NOMO-1 (cell line): ENCODE results near the gene KLHL9.
"Not testable (repeated sequence)": the region's sequence is repeated elsewhere in the genome, so short reads cannot be mapped to it uniquely, and the experiment has no call there.

Experiments used
- DNase-seq, 2 experiments: peaks; one replicate each; lab custom pipeline; 2025; ENCODE audit not compliant: unreplicated experiment in 2 of 2; lab: John Stamatoyannopoulos, UW

Gene KLHL9, protein sequence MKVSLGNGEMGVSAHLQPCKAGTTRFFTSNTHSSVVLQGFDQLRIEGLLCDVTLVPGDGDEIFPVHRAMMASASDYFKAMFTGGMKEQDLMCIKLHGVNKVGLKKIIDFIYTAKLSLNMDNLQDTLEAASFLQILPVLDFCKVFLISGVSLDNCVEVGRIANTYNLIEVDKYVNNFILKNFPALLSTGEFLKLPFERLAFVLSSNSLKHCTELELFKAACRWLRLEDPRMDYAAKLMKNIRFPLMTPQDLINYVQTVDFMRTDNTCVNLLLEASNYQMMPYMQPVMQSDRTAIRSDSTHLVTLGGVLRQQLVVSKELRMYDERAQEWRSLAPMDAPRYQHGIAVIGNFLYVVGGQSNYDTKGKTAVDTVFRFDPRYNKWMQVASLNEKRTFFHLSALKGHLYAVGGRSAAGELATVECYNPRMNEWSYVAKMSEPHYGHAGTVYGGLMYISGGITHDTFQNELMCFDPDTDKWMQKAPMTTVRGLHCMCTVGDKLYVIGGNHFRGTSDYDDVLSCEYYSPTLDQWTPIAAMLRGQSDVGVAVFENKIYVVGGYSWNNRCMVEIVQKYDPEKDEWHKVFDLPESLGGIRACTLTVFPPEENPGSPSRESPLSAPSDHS

GRCh38 chr9:21334701-21335632, at the start of gene KLHL9:
Gene KLHL9 (minus strand): TSS chr9:21335404. CDS start chr9:21334859, 545 bp downstream.
- no peak for DNase-seq

GRCh38 chr9:21383627-21384026, 48.4 kb upstream of the KLHL9 start:
- DNase-seq: no peak

DNA sequence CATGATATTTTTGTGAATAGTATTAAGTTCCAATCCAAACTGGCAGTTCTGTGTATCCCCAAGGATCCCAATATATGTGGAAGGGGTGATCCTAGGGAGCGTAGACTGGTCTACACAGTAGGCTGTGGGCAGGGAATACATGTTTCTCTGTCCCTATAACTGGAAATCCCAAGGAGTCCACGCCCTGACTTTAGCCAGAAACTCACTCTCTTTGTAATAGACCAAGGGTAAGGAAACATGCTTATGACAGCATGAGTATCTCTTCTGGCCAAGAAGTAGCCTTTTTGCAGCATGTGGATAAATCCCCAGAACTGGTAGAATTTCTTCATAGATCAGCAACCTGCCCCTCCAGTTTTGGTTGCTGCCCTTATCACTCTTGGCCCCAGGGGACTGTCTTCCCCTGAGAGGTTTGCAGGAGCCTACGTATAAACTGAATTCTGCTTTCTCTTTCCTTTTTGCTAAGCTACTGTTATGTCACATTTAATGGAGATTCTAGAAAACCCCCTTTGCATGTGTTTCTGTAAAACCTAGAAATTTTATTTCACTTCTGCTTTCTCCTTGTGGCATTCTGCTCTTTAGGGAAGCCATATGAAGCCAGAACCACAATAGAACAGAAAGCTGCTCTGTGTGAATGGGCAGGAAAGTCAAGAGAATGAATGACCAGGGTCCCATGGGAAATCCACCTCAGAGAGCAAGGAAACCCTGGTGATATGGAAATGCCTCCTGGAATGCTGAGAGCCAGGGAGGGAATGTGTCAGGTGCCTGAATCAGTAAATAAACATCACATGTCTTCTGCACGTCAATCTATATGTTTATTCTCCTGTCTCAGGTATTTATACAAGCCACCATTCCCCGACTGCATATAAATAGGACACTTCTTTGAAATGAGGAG, 46.5 kb upstream of the KLHL9 start:
- DNase-seq: no peak

- not testable (repeated sequence) for DNase-seq
Observed at GRCh38 chr9:21371467-21371866, 36.3 kb upstream of the KLHL9 start.

DNA sequence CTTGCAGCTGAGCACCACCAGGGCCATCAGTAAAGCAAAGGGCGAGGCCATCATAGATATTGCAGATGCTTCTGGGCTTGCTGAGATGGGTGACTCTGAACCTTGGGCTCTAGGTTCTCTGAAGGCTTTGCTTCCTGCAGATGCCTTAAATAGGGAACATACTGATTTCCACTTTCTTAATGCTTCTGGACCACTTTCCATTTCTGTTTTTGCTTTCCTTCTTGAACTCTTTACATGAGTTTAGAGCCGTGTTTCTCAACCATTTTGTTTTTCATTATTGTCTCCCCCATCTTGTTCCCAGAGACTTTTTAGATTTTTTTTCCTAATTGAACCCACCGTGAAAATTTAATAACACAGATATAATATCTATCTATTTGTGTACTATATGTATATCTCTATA, 32.8 kb upstream of the KLHL9 start, which contains the start of gene IFNA13:
TSS of gene IFNA13 (minus strand) at position 101 of the 400 bp plus-strand sequence. CDS start at position 54, 47 bp downstream.
- no peak for DNase-seq

DNA sequence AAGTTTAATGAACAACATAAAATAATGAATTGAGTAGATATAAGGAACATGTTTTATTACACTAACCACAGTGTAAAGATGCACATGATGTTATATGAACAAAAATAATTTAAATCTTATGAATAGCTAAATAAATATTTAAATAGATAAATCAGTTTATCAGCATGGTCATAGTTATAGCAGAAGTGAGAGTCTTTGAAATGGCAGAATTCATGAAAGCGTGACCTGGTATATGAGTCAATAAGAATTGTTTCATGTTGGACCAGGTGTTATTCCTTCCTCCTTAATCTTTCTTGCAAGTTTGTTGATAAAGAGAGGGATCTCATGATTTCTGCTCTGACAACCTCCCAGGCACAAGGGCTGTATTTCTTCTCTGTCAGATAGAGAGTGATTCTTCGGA, 32.0 kb upstream of the KLHL9 start:
- not testable (repeated sequence) for DNase-seq

DNA sequence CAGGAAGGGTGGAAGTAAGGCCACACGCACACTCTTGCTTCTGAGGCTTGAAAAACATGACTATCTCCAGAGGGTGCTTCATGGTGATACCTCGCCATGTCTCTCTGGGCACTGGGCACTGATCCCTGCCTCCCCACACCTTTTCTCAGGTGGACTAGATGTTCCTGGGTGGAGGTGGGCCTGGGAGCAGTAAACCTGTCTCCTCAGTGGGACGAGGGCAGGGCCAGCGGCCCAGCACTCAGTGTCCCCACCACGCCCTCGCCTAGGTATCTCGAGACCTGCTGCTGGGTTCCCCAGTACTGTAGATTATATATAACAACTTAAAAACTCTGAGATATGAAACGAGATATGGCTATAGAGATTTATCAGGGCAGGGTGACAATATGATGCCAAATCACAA, 27.1 kb upstream of the KLHL9 start:
- no peak for DNase-seq

DNA sequence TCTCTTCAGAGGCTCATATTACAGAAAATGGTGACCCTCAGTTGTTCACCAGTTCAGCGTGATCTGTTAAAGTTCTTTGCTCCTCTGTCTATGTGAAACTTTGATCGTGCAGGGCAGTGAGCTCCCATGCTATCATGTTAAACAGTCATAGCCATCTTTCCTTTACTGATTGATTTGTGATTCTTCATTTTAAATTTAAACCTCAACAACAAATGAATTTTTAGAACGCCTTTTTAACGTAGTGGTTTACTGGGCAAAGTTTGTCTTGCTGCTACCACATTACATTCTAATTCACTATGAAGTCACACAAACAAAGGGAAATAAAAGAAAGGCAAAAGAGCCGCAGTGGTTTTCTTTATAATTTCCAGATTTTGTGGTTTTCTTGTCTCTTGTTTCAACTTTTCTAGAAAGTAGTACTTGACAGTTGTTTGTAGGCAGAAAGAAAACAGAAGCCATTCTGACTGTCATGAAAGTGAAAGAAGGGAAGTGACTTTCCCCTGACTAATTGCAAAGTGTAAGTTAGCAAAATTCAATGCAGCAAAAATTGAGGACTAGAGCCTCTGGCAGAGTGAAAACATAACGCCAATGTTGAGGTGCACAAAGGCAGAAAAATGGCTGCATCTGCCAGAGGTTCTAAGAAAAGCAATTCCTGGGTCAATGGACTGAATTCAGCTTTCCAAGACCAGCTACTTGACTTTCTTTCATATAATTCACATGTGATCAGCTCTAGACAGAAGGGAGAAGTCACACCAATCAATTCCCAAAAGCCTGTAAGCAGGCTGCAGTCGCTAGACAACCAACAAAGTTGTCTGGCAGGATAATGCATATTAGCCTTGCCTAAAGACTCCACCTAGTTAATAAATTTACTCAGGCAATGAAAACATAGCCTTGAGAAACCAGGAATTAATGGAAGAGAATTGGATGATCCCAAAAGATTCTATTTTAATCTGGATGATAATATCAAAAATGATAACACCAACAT, 22.6 kb upstream of the KLHL9 start:
- DNase-seq: no peak

DNA sequence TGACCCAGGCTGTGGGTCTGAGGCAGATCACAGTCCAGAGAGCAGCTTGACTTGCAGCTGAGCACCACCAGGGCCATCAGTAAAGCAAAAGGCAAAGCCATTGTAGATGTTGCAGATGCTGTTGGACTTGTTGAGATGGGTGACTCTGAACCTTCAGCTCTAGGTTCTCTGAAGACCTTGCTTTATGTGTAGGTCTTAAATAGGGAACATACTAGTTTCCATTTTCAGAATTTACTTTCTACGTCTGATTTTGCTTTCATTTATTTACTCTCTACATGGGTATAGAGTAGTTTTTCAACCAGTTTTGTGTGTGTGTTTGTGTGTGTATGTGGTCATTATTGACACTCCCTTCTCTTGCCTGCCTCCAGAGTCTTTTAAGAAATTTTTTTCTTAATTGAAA, 15.6 kb upstream of the KLHL9 start, which contains the start of gene IFNA6:
TSS of gene IFNA6 (minus strand) at position 101 of the 400 bp plus-strand sequence. CDS start at position 101, 0 bp downstream.
- no peak for DNase-seq

DNA sequence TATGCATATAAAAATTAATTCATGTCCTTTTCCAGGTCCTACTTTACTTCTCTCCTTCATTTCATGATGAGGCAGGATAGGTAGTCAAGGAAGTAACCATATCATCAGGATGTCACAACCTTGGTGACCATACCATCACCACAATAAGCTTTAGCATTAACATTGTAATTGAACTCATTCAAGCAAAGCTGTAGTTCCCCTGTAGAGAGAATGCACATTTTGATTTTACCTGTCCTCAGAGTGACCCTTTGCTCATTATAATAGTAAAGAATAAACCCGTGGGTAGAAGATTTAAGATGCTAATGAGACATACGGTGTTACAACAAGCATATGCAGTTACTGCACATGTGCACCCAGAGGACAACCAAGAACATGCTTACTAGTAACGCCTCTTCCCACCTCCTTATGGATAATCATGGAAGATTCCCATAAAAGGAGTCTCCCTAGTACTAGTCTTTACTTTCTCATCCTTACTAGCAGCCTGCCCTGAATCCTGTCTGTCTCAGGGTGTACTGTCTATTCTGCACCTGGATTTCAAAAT, 13.3 kb upstream of the KLHL9 start:
- DNase-seq: no peak

DNA sequence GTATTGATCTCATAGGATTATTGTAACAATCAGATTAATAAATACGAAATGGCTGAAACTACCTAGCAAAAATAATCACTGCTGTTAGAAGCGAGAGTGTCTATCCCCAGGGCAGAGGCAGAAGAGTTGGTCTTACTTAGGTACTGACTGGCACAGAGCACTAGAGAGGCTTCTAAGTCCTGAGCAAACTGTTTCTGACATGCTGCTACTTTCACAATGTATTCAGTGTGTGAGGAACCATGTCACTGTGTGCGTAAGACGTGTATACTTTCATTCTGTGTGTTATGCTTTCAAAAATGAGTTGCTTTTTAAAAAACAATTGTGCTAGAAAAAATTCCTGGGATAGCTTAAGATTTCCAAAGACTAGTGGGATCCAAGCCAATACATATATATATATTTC, 5.5 kb upstream of the KLHL9 start:
- DNase-seq: no peak

DNA sequence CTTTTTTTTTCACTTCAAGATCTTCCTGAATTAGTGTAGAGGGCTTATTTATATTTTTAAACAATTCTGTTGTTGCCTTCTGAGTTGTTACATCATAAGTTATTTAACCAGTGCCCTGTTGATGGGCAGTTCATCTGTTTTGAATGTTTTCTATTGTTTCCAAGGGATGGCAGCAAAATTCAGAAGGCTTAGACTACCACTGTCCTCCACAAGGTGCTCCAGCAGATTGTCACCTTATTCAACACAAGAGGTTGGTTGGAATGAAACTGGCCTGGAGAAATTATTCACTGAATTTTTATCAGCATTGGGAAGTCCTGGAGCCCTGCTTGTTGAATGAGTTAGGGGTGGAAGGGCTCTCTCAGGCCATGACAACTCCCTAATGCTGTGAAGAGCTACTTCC, 1.3 kb upstream of the KLHL9 start:
- DNase-seq: no peak

DNA sequence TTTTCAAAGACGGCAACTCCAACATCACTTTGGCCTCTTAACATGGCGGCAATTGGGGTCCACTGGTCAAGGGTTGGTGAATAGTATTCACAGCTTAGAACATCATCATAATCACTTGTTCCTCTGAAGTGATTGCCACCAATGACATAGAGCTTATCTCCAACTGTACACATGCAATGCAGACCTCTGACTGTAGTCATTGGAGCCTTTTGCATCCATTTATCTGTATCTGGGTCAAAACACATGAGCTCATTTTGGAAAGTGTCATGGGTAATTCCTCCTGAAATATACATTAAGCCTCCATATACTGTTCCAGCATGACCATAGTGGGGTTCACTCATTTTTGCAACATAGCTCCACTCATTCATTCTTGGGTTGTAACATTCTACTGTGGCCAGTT, 2.0 kb downstream of the KLHL9 start:
- no peak for DNase-seq

- no peak for DNase-seq
Observed at GRCh38 chr9:21331676-21332402, 3.4 kb downstream of the KLHL9 start.

- DNase-seq: no peak
Observed at GRCh38 chr9:21326526-21327139, 8.6 kb downstream of the KLHL9 start.

DNA sequence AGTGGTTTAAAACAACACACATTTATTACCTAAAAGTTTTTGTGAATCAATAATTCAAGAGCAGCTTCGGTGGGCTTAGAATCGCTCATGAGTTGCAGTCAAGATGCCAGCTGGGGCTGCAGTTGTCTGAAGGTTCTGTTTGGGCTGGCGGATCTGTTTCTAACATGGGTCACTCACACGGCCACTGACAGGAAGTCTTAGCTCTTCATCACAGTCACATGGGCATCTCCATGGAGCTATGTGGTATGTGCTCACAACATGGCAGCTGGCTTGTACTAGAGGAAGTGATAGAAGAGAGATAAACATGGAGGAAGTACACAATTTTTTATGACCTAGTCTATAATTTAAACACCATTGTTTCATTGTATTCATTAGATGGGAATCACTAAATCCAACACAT, 11.2 kb downstream of the KLHL9 start:
- DNase-seq: no peak

GRCh38 chr9:21322911-21323461, 12.2 kb downstream of the KLHL9 start:
- no peak for DNase-seq
